ENCODE measurements around the gene RASA2. TPM values are rescaled to one million over a fixed set of nuclear protein-coding genes. Genes with fewer than 3 reads are reported as not detected.
"Not testable (repeated sequence)": the region's sequence is repeated elsewhere in the genome, so short reads cannot be mapped to it uniquely, and the experiment has no call there.

The RASA2 gene
- total and polyA plus RNA-seq, 11 donors: 2.0 to 12.3 (median 3.4) TPM

DNA sequence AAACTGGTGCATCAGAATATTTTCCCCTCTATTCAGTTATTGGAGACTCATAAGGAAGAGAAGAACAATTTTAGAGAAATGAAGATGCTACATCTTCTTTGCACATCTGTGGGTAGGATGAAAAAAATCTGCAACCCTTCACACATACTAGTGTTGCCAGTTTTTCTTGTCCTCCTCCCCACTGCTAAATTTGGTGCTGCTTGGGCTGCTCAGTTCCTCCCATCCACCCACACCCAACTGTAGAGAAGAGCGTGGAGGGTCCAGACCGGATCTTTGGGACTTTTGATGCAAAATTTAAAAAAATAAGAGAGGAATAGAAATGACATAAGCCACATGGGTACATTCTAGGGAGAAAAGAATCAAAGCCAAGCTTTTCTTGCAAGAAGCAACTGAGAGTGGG lies 8.7 kb upstream of the RASA2 start:
- Histone ChIP-seq H3K27ac (no peak overlapping the region), H3K4me3 (no peak overlapping the region), H3K36me3 (no peaks in the 10 kb centered on the region), H3K27me3 (no peaks in the 10 kb centered on the region), H3K9me3 (no peaks in the 10 kb centered on the region), H3K4me1 (peaks cover 0 to 28% (median 0%) of the 10 kb centered on the region in 12 donors)
- TF ChIP-seq, protein P1, sequence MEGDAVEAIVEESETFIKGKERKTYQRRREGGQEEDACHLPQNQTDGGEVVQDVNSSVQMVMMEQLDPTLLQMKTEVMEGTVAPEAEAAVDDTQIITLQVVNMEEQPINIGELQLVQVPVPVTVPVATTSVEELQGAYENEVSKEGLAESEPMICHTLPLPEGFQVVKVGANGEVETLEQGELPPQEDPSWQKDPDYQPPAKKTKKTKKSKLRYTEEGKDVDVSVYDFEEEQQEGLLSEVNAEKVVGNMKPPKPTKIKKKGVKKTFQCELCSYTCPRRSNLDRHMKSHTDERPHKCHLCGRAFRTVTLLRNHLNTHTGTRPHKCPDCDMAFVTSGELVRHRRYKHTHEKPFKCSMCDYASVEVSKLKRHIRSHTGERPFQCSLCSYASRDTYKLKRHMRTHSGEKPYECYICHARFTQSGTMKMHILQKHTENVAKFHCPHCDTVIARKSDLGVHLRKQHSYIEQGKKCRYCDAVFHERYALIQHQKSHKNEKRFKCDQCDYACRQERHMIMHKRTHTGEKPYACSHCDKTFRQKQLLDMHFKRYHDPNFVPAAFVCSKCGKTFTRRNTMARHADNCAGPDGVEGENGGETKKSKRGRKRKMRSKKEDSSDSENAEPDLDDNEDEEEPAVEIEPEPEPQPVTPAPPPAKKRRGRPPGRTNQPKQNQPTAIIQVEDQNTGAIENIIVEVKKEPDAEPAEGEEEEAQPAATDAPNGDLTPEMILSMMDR (IDR thresholded peaks at IDR 0.05): no peak
- 77 to 93% (median 82%) methylated on average over 2 of the region's 2 CpGs for WGBS, 4 donors
- intact Hi-C loops (cut with DNase I): loop anchor here in 4 of 10 donors (5.0 kb wide), 2 partner anchors 79 to 84 kb away; no protein-coding TSS in a partner anchor
- ATAC-seq (no peak), DNase-seq (no peak)

DNA sequence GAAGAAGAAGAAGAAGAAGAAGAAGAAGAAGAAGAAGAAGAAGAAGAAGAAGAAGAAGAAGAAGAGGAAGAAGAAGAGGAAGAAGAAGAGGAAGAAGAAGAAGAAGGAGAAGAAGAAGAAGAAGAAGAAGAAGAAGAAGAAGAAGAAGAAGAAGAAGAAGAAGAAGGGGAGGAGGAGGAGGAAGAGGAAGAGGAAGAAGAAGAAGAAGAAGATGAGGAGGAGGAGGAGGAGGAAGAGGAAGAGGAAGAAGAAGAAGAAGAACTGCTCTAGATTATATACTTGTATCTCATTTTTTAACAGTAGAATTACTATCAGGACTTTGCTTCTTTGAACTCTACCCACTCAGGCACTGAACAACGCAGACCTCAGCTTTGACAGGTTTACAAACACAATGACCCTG lies 8.0 kb upstream of the RASA2 start:
- H3K27ac ChIP-seq, H3K9me3 ChIP-seq, H3K36me3 ChIP-seq, H3K4me3 ChIP-seq, ATAC-seq, H3K27me3 ChIP-seq, DNase-seq: not testable (repeated sequence)
- H3K4me1 ChIP-seq: peaks cover 0 to 31% (median 0%) of the 10 kb centered on the region in 12 donors
- intact Hi-C loops (cut with DNase I): loop anchor here in 4 of 10 donors (5.0 kb wide), 2 partner anchors 78 to 83 kb away; no protein-coding TSS in a partner anchor
- WGBS, 4 donors: 84 to 90% (median 89%) methylated on average over 1 of the region's 1 CpG

DNA sequence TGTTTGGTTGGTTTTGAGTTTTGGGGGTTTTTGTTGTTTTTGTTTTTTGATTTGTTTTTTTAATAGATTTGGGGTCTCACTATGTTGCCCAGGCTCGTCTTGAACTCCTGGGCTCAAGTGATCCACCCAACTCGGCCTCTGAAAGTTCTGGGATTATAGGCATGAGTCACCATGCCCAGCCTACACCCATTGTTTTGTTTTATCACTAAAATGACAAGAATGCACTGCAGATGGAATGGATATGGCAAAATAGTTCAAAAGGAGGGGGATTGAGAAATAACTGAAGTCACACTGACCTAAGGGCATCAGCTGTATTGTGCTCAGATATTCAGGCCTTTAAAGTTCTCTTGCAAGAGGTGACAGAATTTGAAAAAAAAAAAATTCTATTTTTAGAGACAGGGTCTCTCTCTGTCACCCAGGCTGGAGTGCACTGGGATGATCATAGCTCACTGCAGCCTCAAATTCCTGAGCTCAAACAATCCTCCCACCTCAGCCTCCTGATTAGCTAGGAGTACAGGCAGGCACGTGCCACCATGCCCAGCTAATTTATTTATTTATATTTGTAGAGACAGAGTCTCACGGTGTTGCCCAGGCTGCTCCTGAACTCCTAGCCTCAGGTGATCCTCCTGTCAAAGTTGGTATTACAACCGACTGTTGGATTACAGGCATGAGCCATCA lies 4.4 kb upstream of the RASA2 start:
- ATAC-seq: no peak
- intact Hi-C loops (cut with DNase I): loop anchor here in 1 of 10 donors (5.0 kb wide), 1 partner anchor 65 kb away; no protein-coding TSS in a partner anchor
- H3K36me3 ChIP-seq: no peaks in the 10 kb centered on the region
- DNase-seq: no peak
- H3K4me3 ChIP-seq: no peak overlapping the region
- 83 to 89% (median 87%) methylated on average over 5 of the region's 5 CpGs for WGBS, 4 donors
- H3K9me3 ChIP-seq: no peaks in the 10 kb centered on the region
- H3K4me1 ChIP-seq: peaks cover 0 to 38% (median 6%) of the 10 kb centered on the region in 12 donors
- TF ChIP-seq, protein P1 (IDR thresholded peaks at IDR 0.05): no peak
- TF ChIP-seq POLR2A (IDR thresholded peaks at IDR 0.05): no peak
- no peak overlapping the region for H3K27ac ChIP-seq
- no peaks in the 10 kb centered on the region for H3K27me3 ChIP-seq

DNA sequence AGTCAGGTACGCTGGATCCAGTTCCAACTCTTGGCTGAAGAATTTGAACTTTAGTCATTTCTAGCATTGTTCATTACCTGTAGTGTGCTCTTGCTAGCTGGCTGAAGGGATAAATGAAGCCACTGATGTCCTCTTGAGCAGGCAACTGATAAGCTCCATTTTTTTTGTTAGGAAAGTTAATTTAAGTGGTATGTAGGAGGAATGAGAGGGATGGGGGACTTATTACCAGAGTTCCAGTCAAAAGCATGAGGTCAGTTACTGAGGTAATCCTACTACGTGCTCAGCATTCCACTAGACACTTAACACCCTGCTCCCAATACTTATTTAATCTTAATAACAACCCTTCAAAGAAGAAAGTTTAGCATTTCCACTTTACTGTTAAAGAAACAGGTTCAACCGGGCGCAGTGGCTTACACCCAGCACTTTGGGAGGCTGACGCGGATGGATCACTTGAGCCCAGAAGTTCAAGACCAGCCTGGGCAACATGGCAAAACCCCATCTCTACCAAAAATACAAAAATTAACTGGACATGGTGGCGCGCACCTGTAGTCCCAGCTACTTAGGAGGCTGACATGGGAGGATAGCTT lies 2.0 kb upstream of the RASA2 start:
- no peak for ATAC-seq
- TF ChIP-seq, protein P1 (IDR thresholded peaks at IDR 0.05): no peak
- no peak for TF ChIP-seq POLR2A (IDR thresholded peaks at IDR 0.05)
- no peak for DNase-seq
- 88 to 95% (median 95%) methylated on average over 8 of the region's 8 CpGs for WGBS, 4 donors
- H3K36me3 ChIP-seq: no peaks in the 10 kb centered on the region
- no peak overlapping the region for H3K4me3 ChIP-seq
- H3K9me3 ChIP-seq: no peaks in the 10 kb centered on the region
- H3K27me3 ChIP-seq: no peaks in the 10 kb centered on the region
- H3K27ac ChIP-seq: peak overlapping the region in 1 of 12 donors; percentile 86
- H3K4me1 ChIP-seq: peaks cover 0 to 54% (median 17%) of the 10 kb centered on the region in 12 donors
- intact Hi-C loops (cut with DNase I): loop anchor here in 4 of 10 donors (5.0 kb wide), 4 partner anchors 38 to 63 kb away; no protein-coding TSS in a partner anchor
